Smooth muscle cell (in vitro differentiated cells): ENCODE measurements around the gene LDHAL6B. TPM values are rescaled to one million over a fixed set of nuclear protein-coding genes. Genes with fewer than 3 reads are reported as not detected.

Experiments used
- DNase-seq: peaks from one replicate; lab custom pipeline; 2025; ENCODE audit not compliant: unreplicated experiment; lab: John Stamatoyannopoulos, UW
- H2AFZ ChIP-seq: fragments of 200-600 bp; sonication (generic); 2 replicates; pipeline ENCODE4 v1.6.0; 2016; ENCODE audit warnings: antibody characterized with exemption, low read depth, mild to moderate bottlenecking
- H3F3A ChIP-seq: fragments of 200-600 bp; sonication (generic); 2 replicates; pipeline ENCODE4 v1.6.0; 2017; ENCODE audit warnings: antibody characterized with exemption, low read depth
- H3K27ac ChIP-seq: fragments of 200-600 bp; sonication (generic); 2 replicates; pipeline ENCODE4 v1.5.1; 2016; ENCODE audit warnings: low read depth, mild to moderate bottlenecking
- H3K27me3 ChIP-seq: fragments of 200-600 bp; sonication (generic); 2 replicates; pipeline ENCODE4 v1.6.1; 2016; ENCODE audit warnings: low read depth, mild to moderate bottlenecking
- H3K36me3 ChIP-seq: fragments of 200-600 bp; sonication (generic); 2 replicates; pipeline ENCODE4 v1.5.1; 2016; ENCODE audit warnings: low read depth
- H3K4me1 ChIP-seq: fragments of 200-600 bp; sonication (generic); 2 replicates; pipeline ENCODE4 v1.5.1; 2016; ENCODE audit warnings: low read depth
- H3K4me2 ChIP-seq: fragments of 200-600 bp; sonication (generic); 2 replicates; pipeline ENCODE4 v1.6.0; 2016; ENCODE audit warnings: mild to moderate bottlenecking
- H3K4me3 ChIP-seq: fragments of 200-600 bp; sonication (generic); 2 replicates; pipeline ENCODE4 v1.5.1; 2016; ENCODE audit warnings: mild to moderate bottlenecking
- H3K79me2 ChIP-seq: fragments of 200-600 bp; sonication (generic); 2 replicates; pipeline ENCODE4 v1.6.0; 2016; ENCODE audit warnings: low read depth, mild to moderate bottlenecking
- H3K9ac ChIP-seq: fragments of 200-600 bp; sonication (generic); 2 replicates; pipeline ENCODE4 v1.6.0; 2016; ENCODE audit warnings: low read depth
- H3K9me3 ChIP-seq: fragments of 200-600 bp; sonication (generic); replicated peaks from 2 replicates; pipeline ENCODE4 v1.5.1; 2016; ENCODE audit warnings: low read depth
- H4K20me1 ChIP-seq: fragments of 200-600 bp; sonication (generic); 2 replicates; pipeline ENCODE4 v1.6.0; 2016; ENCODE audit warnings: low read depth
- CTCF ChIP-seq: fragments of 200-600 bp; sonication (generic); IDR thresholded peaks from 2 replicates; pipeline ENCODE4 v1.5.1; 2017; ENCODE audit warnings: borderline replicate concordance, mild to moderate bottlenecking, antibody characterized with exemption; ENCODE audit not compliant: insufficient read depth, poor library complexity, severe bottlenecking
- WGBS: methylation state at CpG from one replicate; pipeline ENCODE4 v1.1.7; 2016; ENCODE audit warnings: low lambda C conversion rate; 5-methylcytosine and 5-hydroxymethylcytosine counted together
- polyA plus RNA-seq: library from polyadenylated mRNA; unstranded; fragments of >200 nt; fragmentation: Nextera tagmentation; extraction: Ambion mirVana; gene quantifications from 2 replicates; pipeline ENCODE4 v1.2.1, GENCODE V29; 2016
- total RNA-seq: library from RNA; depleted of rRNA; stranded (reverse); fragments of >200 nt; gene quantifications from 2 replicates; pipeline ENCODE4 v1.2.3, GENCODE V29; 2014

The LDHAL6B gene
- total and polyA plus RNA-seq, 2 experiments from 2014 or later: not detected

- peak overlapping the region; percentile 79 for H3K27ac ChIP-seq
- no peak overlapping the region for H2AFZ ChIP-seq
- no peak overlapping the region for H3K9ac ChIP-seq
- peak overlapping the region; percentile 62 for H3K4me2 ChIP-seq
- no peaks in the 10 kb centered on the region for H3K9me3 ChIP-seq
- no peaks in the 10 kb centered on the region for H3K79me2 ChIP-seq
- H3F3A ChIP-seq: peaks cover 29% of the 10 kb centered on the region
- peaks cover 9% of the 10 kb centered on the region for H3K36me3 ChIP-seq
- WGBS: 28% methylated on average over 10 of the region's 10 CpGs
- H3K4me3 ChIP-seq: no peak overlapping the region
- no peaks in the 10 kb centered on the region for H4K20me1 ChIP-seq
- peak; percentile 47 for TF ChIP-seq CTCF
- DNase-seq: no peak
- H3K4me1 ChIP-seq: peaks cover 14% of the 10 kb centered on the region
- no peaks in the 10 kb centered on the region for H3K27me3 ChIP-seq
Observed at GRCh38 chr15:59174835-59175831, 31.5 kb upstream of the LDHAL6B start.

GRCh38 chr15:59176653-59177316 lies 29.9 kb upstream of the LDHAL6B start:
- no peak overlapping the region for H3K4me3 ChIP-seq
- TF ChIP-seq CTCF: no peak
- H3F3A ChIP-seq: peaks cover 14% of the 10 kb centered on the region
- H4K20me1 ChIP-seq: no peaks in the 10 kb centered on the region
- H3K27ac ChIP-seq: peak overlapping the region; percentile 6
- H3K4me1 ChIP-seq: peaks cover 10% of the 10 kb centered on the region
- H3K36me3 ChIP-seq: peaks cover 9% of the 10 kb centered on the region
- H3K27me3 ChIP-seq: no peaks in the 10 kb centered on the region
- H3K79me2 ChIP-seq: no peaks in the 10 kb centered on the region
- H3K9ac ChIP-seq: no peak overlapping the region
- peaks cover under 1% of the 10 kb centered on the region for H3K9me3 ChIP-seq
- no peak for DNase-seq
- WGBS: 94% methylated on average over 9 of the region's 9 CpGs
- H2AFZ ChIP-seq: no peak overlapping the region
- no peak overlapping the region for H3K4me2 ChIP-seq

- peaks cover 4% of the 10 kb centered on the region for H3K9me3 ChIP-seq
- no peak overlapping the region for H3K4me3 ChIP-seq
- no peaks in the 10 kb centered on the region for H3K79me2 ChIP-seq
- no peak for DNase-seq
- H3K27me3 ChIP-seq: no peaks in the 10 kb centered on the region
- no peak overlapping the region for H3K9ac ChIP-seq
- H3K36me3 ChIP-seq: peaks cover 9% of the 10 kb centered on the region
- H3K4me2 ChIP-seq: no peak overlapping the region
- H3K27ac ChIP-seq: peak overlapping the region; percentile 6
- H3F3A ChIP-seq: peaks cover 12% of the 10 kb centered on the region
- TF ChIP-seq CTCF: no peak
- no peaks in the 10 kb centered on the region for H4K20me1 ChIP-seq
- WGBS: 92% methylated on average over 4 of the region's 4 CpGs
- no peak overlapping the region for H2AFZ ChIP-seq
- H3K4me1 ChIP-seq: peaks cover 10% of the 10 kb centered on the region
Observed at GRCh38 chr15:59177317-59177660, 29.4 kb upstream of the LDHAL6B start.
